Amniotic stem cell (primary cell): ENCODE results near the gene VAMP3.

Experiments
- DNase-seq: peaks from one replicate; lab custom pipeline; 2025; lab: John Stamatoyannopoulos, UW

VAMP3 gene

DNA sequence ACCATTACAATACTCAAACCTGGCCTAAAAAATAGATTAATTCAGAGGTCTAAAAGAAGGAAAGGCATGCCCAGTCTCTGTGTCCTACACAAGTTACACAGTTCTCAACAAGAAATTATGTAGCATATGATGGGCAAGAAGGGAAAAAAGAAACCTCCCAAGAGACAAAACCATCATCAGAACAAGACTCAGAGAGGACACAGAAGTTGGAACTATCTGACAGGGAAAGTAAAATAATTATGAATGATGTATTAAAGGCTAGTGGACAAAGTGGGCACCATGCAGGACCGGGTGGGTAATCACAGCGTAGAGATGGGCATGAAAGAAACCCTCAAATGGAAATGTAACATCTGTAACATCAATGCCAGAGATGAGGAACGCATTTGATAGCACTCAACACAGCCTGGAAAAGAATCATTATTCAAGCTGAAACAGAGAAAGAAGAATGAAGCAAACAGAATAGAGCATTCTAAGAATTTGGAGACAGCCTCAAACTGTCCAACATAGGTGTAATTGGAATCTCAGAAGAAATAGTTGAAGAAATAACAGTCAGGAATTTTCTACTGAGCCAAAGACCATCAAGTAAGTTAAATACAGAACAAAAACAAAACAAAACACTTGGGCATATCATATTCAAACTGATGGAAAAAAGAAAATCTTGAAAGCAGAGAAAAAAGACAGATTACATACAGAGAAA, 42.7 kb downstream of the VAMP3 start:
- DNase-seq = no peak

GRCh38 chr1:7821282-7821681, 50.2 kb downstream of the VAMP3 start:
- no peak for DNase-seq

- no peak for DNase-seq
Measured at GRCh38 chr1:7824701-7825100, 53.6 kb downstream of the VAMP3 start.

DNA sequence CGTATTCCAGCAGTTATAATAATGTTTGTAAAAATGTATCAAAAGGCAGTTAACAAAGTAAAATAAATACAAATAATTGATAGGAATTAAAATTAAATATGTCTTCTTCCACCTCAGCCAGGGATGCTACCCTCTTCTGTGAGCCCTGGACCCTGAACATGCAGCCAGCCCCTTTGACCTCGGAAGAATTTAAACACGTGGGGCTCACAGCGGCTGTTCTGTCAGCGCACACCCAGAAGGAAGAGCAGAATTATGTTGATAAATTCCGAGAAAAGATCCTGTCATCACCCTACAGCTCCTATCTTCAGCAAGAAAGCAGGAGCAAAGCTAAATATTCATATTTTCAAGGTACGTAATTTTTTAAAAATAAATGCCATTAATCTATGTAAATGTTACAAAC, 55.3 kb downstream of the VAMP3 start:
- DNase-seq = no peak

DNA sequence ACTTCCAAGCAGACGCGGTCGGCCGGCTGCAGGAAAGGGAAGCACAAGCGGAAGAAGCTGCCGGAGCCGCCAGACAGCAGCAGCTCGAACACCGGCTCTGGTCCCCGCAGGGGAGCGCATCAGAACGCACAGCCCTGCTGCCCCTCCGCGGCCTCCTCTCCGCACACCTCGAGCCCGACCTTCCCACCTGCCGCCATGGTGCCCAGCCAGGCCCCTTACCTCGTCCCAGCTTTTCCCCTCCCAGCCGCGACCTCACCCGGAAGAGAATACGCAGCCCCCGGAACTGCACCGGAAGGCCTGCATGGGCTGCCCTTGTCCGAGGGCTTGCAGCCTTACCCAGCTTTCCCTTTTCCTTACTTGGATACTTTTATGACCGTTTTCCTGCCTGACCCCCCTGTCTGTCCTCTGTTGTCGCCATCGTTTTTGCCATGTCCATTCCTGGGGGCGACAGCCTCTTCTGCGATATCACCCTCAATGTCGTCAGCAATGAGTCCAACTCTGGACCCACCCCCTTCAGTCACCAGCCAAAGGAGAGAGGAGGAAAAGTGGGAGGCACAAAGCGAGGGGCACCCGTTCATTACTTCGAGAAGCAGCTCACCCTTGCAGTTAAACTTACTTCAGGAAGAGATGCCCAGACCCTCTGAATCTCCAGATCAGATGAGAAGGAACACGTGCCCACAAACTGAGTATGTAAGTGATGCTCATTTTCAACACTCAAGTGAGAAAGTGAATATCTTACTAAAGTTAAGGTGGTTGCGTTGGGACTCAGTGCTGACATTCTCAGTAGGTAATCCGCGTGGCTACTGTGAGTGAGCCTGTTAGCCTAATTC, 56.2 kb downstream of the VAMP3 start:
- no peak for DNase-seq
